Lower leg skin (tissue), 4 donors: Measurements from ENCODE around the gene EML1. TPM values are rescaled to one million over a fixed set of nuclear protein-coding genes. Genes with fewer than 3 reads are reported as not detected.

Source experiments
- DNase-seq, 2 donors: peaks; one replicate each; pipeline ENCODE4 v3.0.0-alpha.2; 2019; ENCODE audit warnings: low spot score in 2 of 2
- H3K4me3 ChIP-seq: fragments of 200-600 bp; sonication (generic); 2 replicates; pipeline ENCODE4 v1.5.1; 2017; ENCODE audit warnings: mild to moderate bottlenecking, low read depth; ENCODE audit not compliant: poor library complexity, severe bottlenecking
- CTCF ChIP-seq, 3 donors: fragments of 450-650 bp; IDR thresholded peaks; one replicate each; pipeline ENCODE4 v1.5.1; 2016; ENCODE audit warnings: antibody characterized with exemption in 3 of 3, mild to moderate bottlenecking in 3 of 3, moderate library complexity in 2 of 3
- POLR2A ChIP-seq, 2 donors: fragments of 450-650 bp; IDR thresholded peaks; one replicate each; pipeline ENCODE4 v1.6.1; 2016 to 2017; ENCODE audit warnings: antibody characterized with exemption in 2 of 2, mild to moderate bottlenecking in 1 of 2, moderate library complexity in 1 of 2
- WGBS, 2 donors: methylation state at CpG; one replicate each; pipeline ENCODE4 v1.1.5; 2018; 5-methylcytosine and 5-hydroxymethylcytosine counted together
- intact Hi-C: fragments of 100-400 bp; cut with DNase I; formaldehyde crosslinking; loops from one replicate; pipeline ENCODE4 v1.15.0; 2023; ENCODE audit warnings: low total_unique reads
- total RNA-seq, 4 donors: library from RNA; depleted of rRNA; stranded (reverse); fragments of >200 nt; gene quantifications; one replicate each; pipeline ENCODE4 v1.1.0, GENCODE V29; 2016

EML1 gene
- total RNA-seq, 4 donors from 2014 or later: 10.7 to 24.7 (median 21.3) TPM

- TF ChIP-seq POLR2A (IDR thresholded peaks at IDR 0.05) (no peak), CTCF (IDR thresholded peaks at IDR 0.05) (no peak)
- no peak for DNase-seq
- intact Hi-C loops: no loop called here
- H3K4me3 ChIP-seq: no peak overlapping the region
- WGBS, 2 donors: 66 to 67% methylated on average over 6 of the region's 6 CpGs
Observed at GRCh38 chr14:99792210-99792535, 1.0 kb upstream of the EML1 start.

DNA sequence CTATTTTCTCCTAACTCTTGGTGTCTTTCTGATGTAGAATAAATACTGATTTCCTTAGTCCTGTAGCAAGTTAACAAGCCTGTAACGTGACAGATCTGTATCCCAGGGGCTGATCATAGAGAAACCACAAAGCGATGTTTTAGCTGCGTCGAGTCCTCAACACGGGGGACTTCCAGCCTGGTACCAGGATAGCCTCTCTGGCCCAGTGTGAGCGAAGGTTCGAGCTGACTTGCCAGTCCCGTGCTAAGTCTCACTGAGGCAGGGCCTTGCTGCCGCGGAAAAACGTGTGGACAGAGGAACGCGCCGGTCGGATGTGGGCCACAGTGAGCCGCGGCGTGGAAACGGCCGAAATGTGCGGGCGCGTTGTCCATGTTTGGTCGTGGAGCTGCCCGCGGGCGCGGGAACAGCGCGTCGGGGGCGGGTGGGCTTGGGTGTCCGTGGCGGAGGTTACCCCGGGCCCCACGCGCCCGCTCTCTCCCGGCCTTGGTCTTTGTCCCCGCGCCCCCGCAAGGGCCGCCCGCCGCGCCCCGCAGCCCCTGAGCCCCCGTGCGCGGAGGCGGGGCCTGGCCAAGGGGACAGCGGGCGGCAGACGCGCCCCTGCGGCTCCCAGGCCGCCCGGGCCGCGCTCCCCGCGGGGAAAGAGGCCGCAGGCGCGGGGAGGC lies 531 bp upstream of the EML1 start:
- 13 to 20% methylated on average over 21 to 58 of the region's 65 CpGs for WGBS, 2 donors
- peak in 1 of 2 donors; percentile 86 for DNase-seq
- intact Hi-C loops: no loop called here
- TF ChIP-seq POLR2A (IDR thresholded peaks at IDR 0.05) (no peak), CTCF (IDR thresholded peaks at IDR 0.05) (no peak)
- no peak overlapping the region for H3K4me3 ChIP-seq

DNA sequence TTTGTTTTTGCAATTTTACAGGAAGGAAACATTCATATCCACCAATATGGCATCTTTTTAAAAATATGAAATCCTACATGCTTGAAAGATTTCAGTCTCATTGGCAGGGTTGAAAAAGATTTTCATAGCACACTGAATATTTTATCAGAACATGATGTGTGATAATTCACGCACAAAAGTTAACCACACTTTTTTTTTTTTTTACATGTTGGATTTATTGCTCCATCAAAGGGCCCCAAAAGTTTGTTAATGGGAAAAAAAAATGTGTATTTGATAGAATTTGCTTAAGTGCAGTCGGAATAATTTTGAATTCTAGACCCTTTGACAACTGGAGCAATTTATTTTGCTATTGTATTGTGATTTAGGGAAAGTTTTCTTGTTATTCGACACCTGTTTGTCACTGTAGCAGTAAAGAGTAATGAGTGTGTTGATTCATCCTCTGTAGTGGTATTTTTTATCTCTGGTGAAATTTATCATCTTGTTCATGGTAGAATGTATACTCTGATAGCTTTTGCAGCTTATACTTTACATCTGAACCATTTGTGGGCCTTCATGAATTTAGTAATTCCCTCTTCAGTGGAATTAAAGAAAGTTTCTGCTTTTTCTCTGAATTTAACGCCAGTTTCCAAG lies 1.1 kb downstream of the EML1 start:
- DNase-seq: no peak
- intact Hi-C loops: no loop called here
- 62 to 63% methylated on average over 4 of the region's 4 CpGs for WGBS, 2 donors

GRCh38 chr14:99795046-99795445 lies 1.8 kb downstream of the EML1 start:
- no peak for TF ChIP-seq CTCF (IDR thresholded peaks at IDR 0.05)
- no peak for TF ChIP-seq POLR2A (IDR thresholded peaks at IDR 0.05)
- H3K4me3 ChIP-seq: no peak overlapping the region
- intact Hi-C loops: no loop called here
- DNase-seq: no peak
- 63 to 78% methylated on average over 4 of the region's 4 CpGs for whole genome bisulfite sequencing, 2 donors

More for the DNA sequence above, 1.1 kb downstream of the EML1 start:
- H3K4me3 ChIP-seq: no peak overlapping the region
- no peak for TF ChIP-seq CTCF (IDR thresholded peaks at IDR 0.05)
- no peak for TF ChIP-seq POLR2A (IDR thresholded peaks at IDR 0.05)

DNA sequence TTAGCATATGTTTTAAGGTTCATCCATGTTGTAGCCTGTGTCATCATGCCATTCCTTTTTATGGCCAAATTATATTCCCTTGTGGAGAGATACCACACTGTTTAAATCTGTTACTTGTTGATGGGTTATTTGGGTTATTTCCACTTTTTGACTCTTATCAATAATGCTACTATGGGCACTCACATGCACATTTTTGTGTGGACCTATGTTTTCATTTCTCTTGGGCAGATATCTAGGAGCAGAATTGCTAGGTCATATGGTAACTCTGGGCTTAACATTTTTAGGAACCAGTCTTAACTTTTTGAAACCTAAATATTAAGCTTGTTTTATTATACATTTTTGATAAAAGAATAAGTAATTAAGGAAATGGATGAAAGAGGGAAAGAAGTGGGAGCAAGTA lies 4.0 kb downstream of the EML1 start:
- no peak for DNase-seq
- TF ChIP-seq CTCF (IDR thresholded peaks at IDR 0.05): no peak
- no peak for TF ChIP-seq POLR2A (IDR thresholded peaks at IDR 0.05)
- intact Hi-C loops: no loop called here
- H3K4me3 ChIP-seq: no peak overlapping the region

DNA sequence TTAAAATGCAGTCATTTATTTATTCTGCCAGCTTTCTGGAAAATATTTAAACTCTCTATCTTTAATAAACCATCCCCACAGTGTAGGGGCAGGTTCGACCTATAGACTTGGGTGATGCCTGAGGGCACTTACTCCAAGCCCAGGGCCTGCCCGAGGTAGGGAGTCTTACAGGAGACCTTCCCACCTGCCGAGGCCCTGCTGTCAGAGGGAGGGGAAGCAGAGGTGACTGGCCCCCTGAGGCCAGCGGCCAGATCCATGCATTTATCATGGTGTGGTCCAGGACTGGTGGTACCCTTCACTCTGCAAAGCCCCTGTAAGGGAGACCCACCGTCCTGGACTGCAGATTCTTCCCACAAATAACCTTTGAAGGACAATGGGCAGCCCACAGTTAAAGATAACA lies 7.6 kb downstream of the EML1 start:
- intact Hi-C loops: no loop called here
- TF ChIP-seq POLR2A (IDR thresholded peaks at IDR 0.05) (no peak), CTCF (IDR thresholded peaks at IDR 0.05) (no peak)
- H3K4me3 ChIP-seq: no peak overlapping the region
- 83 to 84% methylated on average over 5 of the region's 5 CpGs for WGBS, 2 donors
- DNase-seq: peak in 1 of 2 donors; percentile 72
